Activated CD4-positive, alpha-beta T cell treated with anti-CD3 and anti-CD28 coated beads, Interleukin-2, amount 50 U/mL, for 24 hours (primary cell): ENCODE measurements around the gene INAFM2.

ENCODE experiments used
- DNase-seq, 2 donors: peaks; one replicate each; pipeline ENCODE4 v3.0.0-alpha.2; 2020; ENCODE audit warnings: low read depth in 1 of 2, low spot score in 1 of 2

Gene INAFM2

GRCh38 chr15:40305281-40305680, 18.2 kb upstream of the INAFM2 start:
- DNase-seq, result no peak

- DNase-seq, result no peak
Measured at GRCh38 chr15:40306371-40306770, 17.1 kb upstream of the INAFM2 start.

- no peak for DNase-seq
Measured at GRCh38 chr15:40306908-40307307, 16.6 kb upstream of the INAFM2 start.

- peak; percentile 42 to 52 for DNase-seq
Measured at GRCh38 chr15:40307421-40308211, 15.9 kb upstream of the INAFM2 start, which contains the start of gene PLCB2. Gene PLCB2 (minus strand): TSS chr15:40307935. CDS start chr15:40307672, 263 bp downstream.

GRCh38 chr15:40309344-40309862, 14.1 kb upstream of the INAFM2 start:
- DNase-seq, result no peak

- DNase-seq, result no peak
Measured at GRCh38 chr15:40310001-40310959, 13.2 kb upstream of the INAFM2 start.

GRCh38 chr15:40310993-40311392, 12.5 kb upstream of the INAFM2 start:
- DNase-seq, result no peak

GRCh38 chr15:40312370-40313158, 10.9 kb upstream of the INAFM2 start:
- DNase-seq, result no peak

- DNase-seq, result no peak
Measured at GRCh38 chr15:40313531-40314398, 9.7 kb upstream of the INAFM2 start.

- no peak for DNase-seq
Measured at GRCh38 chr15:40314723-40315276, 8.7 kb upstream of the INAFM2 start.

GRCh38 chr15:40316931-40317330, 6.6 kb upstream of the INAFM2 start:
- DNase-seq, result no peak

GRCh38 chr15:40317580-40317979, 5.9 kb upstream of the INAFM2 start:
- DNase-seq, result no peak

GRCh38 chr15:40320409-40320808, 3.1 kb upstream of the INAFM2 start:
- no peak for DNase-seq

- peak in 1 of 2 donors; percentile 55 for DNase-seq
Measured at GRCh38 chr15:40320931-40321371, 2.5 kb upstream of the INAFM2 start.

- no peak for DNase-seq
Measured at GRCh38 chr15:40322531-40323238, 807 bp upstream of the INAFM2 start.

GRCh38 chr15:40323953-40324937, 753 bp downstream of the INAFM2 start:
- DNase-seq, result no peak

- no peak for DNase-seq
Measured at GRCh38 chr15:40325188-40325587, 1.7 kb downstream of the INAFM2 start.

- DNase-seq, result no peak
Measured at GRCh38 chr15:40325700-40326099, 2.2 kb downstream of the INAFM2 start.
